GM18499 (cell line): Measurements from ENCODE around the gene KCNK17.

ENCODE experiments used
- ATAC-seq: cut with Tn5 transposase; IDR thresholded peaks from one replicate; pipeline ENCODE4 v1.9.1; 2021; ENCODE audit warnings: moderate number of reproducible peaks; ENCODE audit not compliant: insufficient read depth, unreplicated experiment

KCNK17 gene

GRCh38 chr6:39274903-39275302 is 39.3 kb downstream of the KCNK17 start:
- ATAC-seq = no peak

GRCh38 chr6:39274471-39274870 is 39.7 kb downstream of the KCNK17 start:
- no peak for ATAC-seq

GRCh38 chr6:39273406-39273821 is 40.8 kb downstream of the KCNK17 start:
- ATAC-seq = no peak

- ATAC-seq = no peak
Observed at GRCh38 chr6:39269961-39270360, 44.3 kb downstream of the KCNK17 start.

- ATAC-seq = no peak
Observed at GRCh38 chr6:39268721-39269120, 45.5 kb downstream of the KCNK17 start.

GRCh38 chr6:39268171-39268570 is 46.0 kb downstream of the KCNK17 start:
- ATAC-seq = no peak

- no peak for ATAC-seq
Observed at GRCh38 chr6:39266782-39267355, 47.4 kb downstream of the KCNK17 start.

- no peak for ATAC-seq
Observed at GRCh38 chr6:39266375-39266774, 47.8 kb downstream of the KCNK17 start.

- ATAC-seq = no peak
Observed at GRCh38 chr6:39263303-39264037, 50.7 kb downstream of the KCNK17 start.

- no peak for ATAC-seq
Observed at GRCh38 chr6:39261751-39262150, 52.5 kb downstream of the KCNK17 start.

- no peak for ATAC-seq
Observed at GRCh38 chr6:39260953-39261352, 53.3 kb downstream of the KCNK17 start.

- ATAC-seq = no peak
Observed at GRCh38 chr6:39260456-39260855, 53.8 kb downstream of the KCNK17 start.

- no peak for ATAC-seq
Observed at GRCh38 chr6:39256294-39256940, 57.8 kb downstream of the KCNK17 start.

- no peak for ATAC-seq
Observed at GRCh38 chr6:39254999-39255535, 59.2 kb downstream of the KCNK17 start.

GRCh38 chr6:39251406-39251805 is 62.8 kb downstream of the KCNK17 start:
- ATAC-seq = no peak

- no peak for ATAC-seq
Observed at GRCh38 chr6:39250507-39250906, 63.7 kb downstream of the KCNK17 start.

- ATAC-seq = no peak
Observed at GRCh38 chr6:39249278-39249677, 64.9 kb downstream of the KCNK17 start.
